Small intestine (tissue), 7 donors: ENCODE measurements around the gene PHKA1. TPM values are rescaled to one million over a fixed set of nuclear protein-coding genes. Genes with fewer than 3 reads are reported as not detected.

ENCODE experiments used
- DNase-seq, 2 donors: peaks; one replicate each; pipeline versions ENCODE4 v3.0.0 to v3.0.0-alpha.2; 2013
- FAIRE-seq: peaks from 2 replicates; lab custom pipeline; 2012; peaks lifted over from hg19 to GRCh38; lab: Jason Lieb, UNC
- H3K27ac ChIP-seq, 3 donors: one replicate each; pipeline ENCODE4 v1.5.1; 2013; ENCODE audit warnings: low read length in 2 of 3, mild to moderate bottlenecking in 2 of 3, control low read depth in 1 of 3, inconsistent platforms in 1 of 3, low read depth in 1 of 3, moderate library complexity in 1 of 3
- H3K27me3 ChIP-seq, 3 donors: one replicate each; pipeline ENCODE4 v1.6.1; 2013; ENCODE audit warnings: low read length in 3 of 3, inconsistent platforms in 1 of 3; ENCODE audit not compliant: control insufficient read depth in 3 of 3, insufficient read depth in 3 of 3
- H3K36me3 ChIP-seq, 3 donors: one replicate each; pipeline ENCODE4 v1.6.1; 2013; ENCODE audit warnings: low read length in 3 of 3, inconsistent platforms in 1 of 3, low read depth in 1 of 3, mild to moderate bottlenecking in 1 of 3, moderate library complexity in 1 of 3; ENCODE audit not compliant: control insufficient read depth in 3 of 3, insufficient read depth in 2 of 3
- H3K4me1 ChIP-seq, 3 donors: one replicate each; pipeline ENCODE4 v1.6.1; 2013; ENCODE audit warnings: low read length in 2 of 3, inconsistent platforms in 1 of 3, low read depth in 1 of 3, mild to moderate bottlenecking in 1 of 3, moderate library complexity in 1 of 3; ENCODE audit not compliant: control insufficient read depth in 3 of 3, insufficient read depth in 2 of 3
- H3K4me3 ChIP-seq, 3 donors: one replicate each; pipeline ENCODE4 v1.5.1; 2013; ENCODE audit warnings: low read length in 3 of 3, control low read depth in 1 of 3, inconsistent platforms in 1 of 3, low read depth in 1 of 3, mild to moderate bottlenecking in 1 of 3, moderate library complexity in 1 of 3
- H3K9me3 ChIP-seq, 2 donors: one replicate each; pipeline ENCODE4 v1.6.1; 2013; ENCODE audit warnings: low read depth in 1 of 2, low read length in 1 of 2; ENCODE audit not compliant: control insufficient read depth in 2 of 2, insufficient read depth in 1 of 2
- WGBS, 3 donors: extraction: QIAGEN DNeasy Blood & Tissue Kit; methylation state at CpG; one replicate each; pipeline ENCODE4 v1.1.7; 2013; 5-methylcytosine and 5-hydroxymethylcytosine counted together
- polyA plus RNA-seq, 4 donors: library from polyadenylated mRNA; stranded (reverse) in 3 of 4; unstranded in 1 of 4; fragments of 200-250 nt in 3 of 4; fragments of 120-200 nt in 1 of 4; gene quantifications; one replicate each; pipeline versions ENCODE4 v1.2.1 to v1.2.3, GENCODE V29; 2013
- donor health status: healthy with polysubstance abuse.
- donor health status: control.
- donor health status: control.
- donor health status: Bipolar disorder and iron deficiency.
- donor health status: healthy.

PHKA1 gene
- polyA plus RNA-seq, 4 donors, result 0.21 to 1.4 (median 0.25) TPM

DNA sequence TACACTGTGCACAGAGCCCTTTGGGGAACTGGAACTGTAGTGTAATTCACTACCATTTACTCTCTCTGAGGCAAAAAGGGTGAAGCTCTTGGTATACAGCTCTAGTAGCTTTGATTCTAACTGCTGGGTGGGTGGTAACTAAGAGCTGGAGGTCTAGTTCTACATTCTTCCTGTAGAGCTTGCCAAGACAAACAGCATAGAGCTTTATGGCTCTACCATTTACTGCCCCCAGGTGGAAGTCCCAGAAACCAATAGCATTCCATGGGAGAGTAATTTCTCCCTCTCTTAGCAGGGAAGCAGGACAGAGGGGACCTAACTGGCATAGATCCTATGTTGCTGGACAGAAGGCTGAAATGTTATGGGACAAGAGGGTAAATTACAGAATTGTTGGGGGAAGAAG is 168.1 kb downstream of the PHKA1 start:
- DNase-seq, result peak; percentile 24 to 35
- FAIRE-seq, result no peak
- no peak overlapping the region for H3K4me3 ChIP-seq

GRCh38 chrX:72540318-72540717 is 173.8 kb downstream of the PHKA1 start:
- Histone ChIP-seq H3K9me3 (no peaks in the 10 kb centered on the region), H3K4me1 (no peaks in the 10 kb centered on the region), H3K27ac (no peak overlapping the region), H3K27me3 (no peaks in the 10 kb centered on the region), H3K4me3 (no peak overlapping the region), H3K36me3 (no peaks in the 10 kb centered on the region)
- DNase-seq (peak in 1 of 2 donors; percentile 32), FAIRE-seq (no peak)
- 8 to 15% (median 13%) methylated on average over 5 of the region's 5 CpGs for WGBS, 3 donors

More for the DNA sequence above, 168.1 kb downstream of the PHKA1 start:
- H3K36me3 ChIP-seq, result no peaks in the 10 kb centered on the region
- no peaks in the 10 kb centered on the region for H3K9me3 ChIP-seq
- H3K27me3 ChIP-seq, result no peaks in the 10 kb centered on the region
- H3K4me1 ChIP-seq, result no peaks in the 10 kb centered on the region
- no peak overlapping the region for H3K27ac ChIP-seq

DNA sequence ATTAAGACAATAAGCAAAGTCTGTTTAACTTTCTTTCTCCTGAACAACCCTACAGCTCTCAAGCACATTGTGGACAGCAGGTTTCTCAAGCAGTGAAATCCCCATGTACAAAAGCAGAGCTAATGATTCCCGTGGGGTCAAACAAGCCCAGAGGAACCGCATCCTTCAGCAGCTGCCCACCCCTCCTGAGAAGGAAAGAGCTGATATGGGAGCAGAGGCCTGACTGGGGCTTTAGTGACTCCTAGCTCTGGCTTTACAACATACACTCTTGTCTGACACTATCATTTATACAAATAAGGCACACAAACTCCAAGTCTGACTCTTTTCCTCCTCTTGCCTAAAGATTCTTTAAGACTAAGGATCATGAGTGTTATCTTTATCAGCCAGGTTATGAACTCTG is 174.3 kb downstream of the PHKA1 start:
- no peak overlapping the region for H3K27ac ChIP-seq
- FAIRE-seq (no peak), DNase-seq (no peak)
- no peaks in the 10 kb centered on the region for H3K36me3 ChIP-seq
- no peaks in the 10 kb centered on the region for H3K4me1 ChIP-seq
- no peaks in the 10 kb centered on the region for H3K27me3 ChIP-seq
- H3K9me3 ChIP-seq, result no peaks in the 10 kb centered on the region
- H3K4me3 ChIP-seq, result no peak overlapping the region
- WGBS, 3 donors, result 66 to 85% (median 74%) methylated on average over 2 of the region's 2 CpGs

GRCh38 chrX:72536542-72536941 is 177.6 kb downstream of the PHKA1 start:
- H3K4me1 ChIP-seq, result no peaks in the 10 kb centered on the region
- H3K36me3 ChIP-seq, result no peaks in the 10 kb centered on the region
- 70 to 100% (median 85%) methylated on average over 1 of the region's 1 CpG for WGBS, 3 donors
- FAIRE-seq, result no peak
- no peaks in the 10 kb centered on the region for H3K9me3 ChIP-seq
- no peak overlapping the region for H3K4me3 ChIP-seq
- H3K27ac ChIP-seq, result no peak overlapping the region
- H3K27me3 ChIP-seq, result no peaks in the 10 kb centered on the region
- no peak for DNase-seq

- no peaks in the 10 kb centered on the region for H3K9me3 ChIP-seq
- H3K4me1 ChIP-seq, result no peaks in the 10 kb centered on the region
- H3K27ac ChIP-seq, result no peak overlapping the region
- DNase-seq (no peak), FAIRE-seq (no peak)
- no peaks in the 10 kb centered on the region for H3K36me3 ChIP-seq
- WGBS, 3 donors, result 87 to 100% (median 92%) methylated on average over 3 of the region's 3 CpGs
- no peaks in the 10 kb centered on the region for H3K27me3 ChIP-seq
- no peak overlapping the region for H3K4me3 ChIP-seq
These were observed 181.7 kb downstream of the PHKA1 start for GRCh38 chrX:72532366-72532765.

Other genes starting within 250 kb of the PHKA1 start
- 10 to 100 TPM; 11.3 to 24.7 (median 19.1) TPM for gene HDAC8, start 141.5 kb downstream of the PHKA1 start, polyA plus RNA-seq
- 1 to 10 TPM in 1 of 4 donors, under 1 TPM in 1, not detected in 2; 0.70 to 1.8 TPM for gene DMRTC1B, start 62.6 kb upstream of the PHKA1 start, polyA plus RNA-seq
- gene FAM236B, start 68.4 kb upstream of the PHKA1 start, polyA plus RNA-seq, result not detected
- not detected for gene FAM236D, start 93.9 kb upstream of the PHKA1 start, polyA plus RNA-seq
- gene FAM236C, start 198.3 kb upstream of the PHKA1 start, polyA plus RNA-seq, result not detected
- gene FAM236A, start 223.9 kb upstream of the PHKA1 start, polyA plus RNA-seq, result not detected
- gene DMRTC1, start 229.5 kb upstream of the PHKA1 start, polyA plus RNA-seq, result under 1 TPM in 1 of 4 donors, not detected in 3; 0.13 TPM